Measurements from ENCODE around the gene INSIG2. TPM values are rescaled to one million over a fixed set of nuclear protein-coding genes. Genes with fewer than 3 reads are reported as not detected.

INSIG2 gene
- polyA plus RNA-seq, 1 donor (not counting 4 experiments of a cell fraction or from before 2014, with no cell fraction given): 28.6 TPM

DNA sequence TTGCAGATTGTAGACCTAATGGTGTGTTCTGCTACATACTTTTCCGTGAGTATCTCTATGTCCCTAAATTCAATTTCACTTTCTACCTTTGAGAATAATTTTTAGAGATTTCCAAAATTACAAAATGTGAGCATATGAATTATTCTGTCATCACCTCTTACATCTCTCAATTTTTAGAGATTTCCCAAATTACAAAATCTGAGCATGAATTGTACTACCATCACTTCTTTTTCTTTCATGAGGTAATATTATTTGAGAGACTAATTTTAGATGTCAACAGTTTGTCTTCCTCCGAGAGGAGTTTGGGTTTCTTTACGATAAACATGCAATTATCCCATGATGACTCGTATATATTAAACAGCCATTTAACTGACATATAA lies 32.1 kb downstream of the INSIG2 start:
- Histone ChIP-seq H3K9ac (ENCODE audit: control insufficient read depth, extremely low read depth, insufficient read depth, low read length) (no peak overlapping the region), H3K27me3 (ENCODE audit: control insufficient read depth, extremely low read depth, insufficient read depth, low read length) (no peaks in the 10 kb centered on the region), H3K4me2 (ENCODE audit: control insufficient read depth, extremely low read depth, insufficient read depth, low read depth, low read length) (no peak overlapping the region), H3K4me3 (ENCODE audit: control insufficient read depth in 2 of 3, extremely low read depth in 1 of 3, insufficient read depth in 2 of 3, low read depth in 1 of 3, low read length in 3 of 3) (no peak overlapping the region), H3K36me3 (ENCODE audit: control insufficient read depth in 2 of 2, extremely low read depth in 1 of 2, insufficient read depth in 2 of 2, low read length in 2 of 2) (no peaks in the 10 kb centered on the region), H4K20me1 (ENCODE audit: control insufficient read depth, extremely low read depth, insufficient read depth, low read length) (no peaks in the 10 kb centered on the region), H2AFZ (ENCODE audit: control insufficient read depth, low read length) (no peak overlapping the region), H3K4me1 (ENCODE audit: control insufficient read depth, extremely low read depth, insufficient read depth, low read length) (peaks cover 55% of the 10 kb centered on the region), H3K27ac (ENCODE audit: control insufficient read depth, insufficient read depth, low read length) (no peak overlapping the region), H3K9me1 (ENCODE audit: control insufficient read depth, extremely low read depth, insufficient read depth, low read length) (no peaks in the 10 kb centered on the region), H3K9me3 (ENCODE audit: control insufficient read depth, low read depth, low read length) (no peaks in the 10 kb centered on the region), H3K79me2 (ENCODE audit: control insufficient read depth, insufficient read depth, low read length) (no peaks in the 10 kb centered on the region)
- dilution Hi-C loops (cut with MboI; ENCODE audit: extremely low pct_ligation_motif_present, low sequenced_read_pairs): no loop called here
- TF ChIP-seq EZH2 (IDR thresholded peaks at IDR 0.05; ENCODE audit: low read length): no peak
- TF ChIP-seq CTCF (optimal IDR thresholded peaks at IDR 0.05 in 1 of 3, IDR thresholded peaks at IDR 0.05 in 1 of 3, conservative IDR thresholded peaks at IDR 0.05 in 1 of 3; ENCODE audit: extremely low read depth in 1 of 3, insufficient read depth in 2 of 3, low read length in 3 of 3): no peak
- no peak for DNase-seq (ENCODE audit: low read depth, low spot score)
- FAIRE-seq: no peak

GRCh38 chr2:118121101-118121500 lies 32.8 kb downstream of the INSIG2 start:
- FAIRE-seq: no peak
- no peak overlapping the region for H3K9ac ChIP-seq (ENCODE audit: control insufficient read depth, extremely low read depth, insufficient read depth, low read length)
- H3K4me3 ChIP-seq (ENCODE audit: control insufficient read depth in 2 of 3, extremely low read depth in 1 of 3, insufficient read depth in 2 of 3, low read depth in 1 of 3, low read length in 3 of 3): no peak overlapping the region
- no peak overlapping the region for H2AFZ ChIP-seq (ENCODE audit: control insufficient read depth, low read length)
- no peaks in the 10 kb centered on the region for H3K9me1 ChIP-seq (ENCODE audit: control insufficient read depth, extremely low read depth, insufficient read depth, low read length)
- H3K79me2 ChIP-seq (ENCODE audit: control insufficient read depth, insufficient read depth, low read length): no peaks in the 10 kb centered on the region
- no peaks in the 10 kb centered on the region for H4K20me1 ChIP-seq (ENCODE audit: control insufficient read depth, extremely low read depth, insufficient read depth, low read length)
- H3K9me3 ChIP-seq (ENCODE audit: control insufficient read depth, low read depth, low read length): no peaks in the 10 kb centered on the region
- dilution Hi-C loops (cut with MboI; ENCODE audit: extremely low pct_ligation_motif_present, low sequenced_read_pairs): no loop called here
- peaks cover 48% of the 10 kb centered on the region for H3K4me1 ChIP-seq (ENCODE audit: control insufficient read depth, extremely low read depth, insufficient read depth, low read length)
- H3K4me2 ChIP-seq (ENCODE audit: control insufficient read depth, extremely low read depth, insufficient read depth, low read depth, low read length): no peak overlapping the region
- DNase-seq (ENCODE audit: low read depth, low spot score): no peak
- no peaks in the 10 kb centered on the region for H3K27me3 ChIP-seq (ENCODE audit: control insufficient read depth, extremely low read depth, insufficient read depth, low read length)
- TF ChIP-seq EZH2 (IDR thresholded peaks at IDR 0.05; ENCODE audit: low read length): no peak
- TF ChIP-seq CTCF (optimal IDR thresholded peaks at IDR 0.05 in 1 of 3, IDR thresholded peaks at IDR 0.05 in 1 of 3, conservative IDR thresholded peaks at IDR 0.05 in 1 of 3; ENCODE audit: extremely low read depth in 1 of 3, insufficient read depth in 2 of 3, low read length in 3 of 3): no peak
- no peaks in the 10 kb centered on the region for H3K36me3 ChIP-seq (ENCODE audit: control insufficient read depth in 2 of 2, extremely low read depth in 1 of 2, insufficient read depth in 2 of 2, low read length in 2 of 2)
- H3K27ac ChIP-seq (ENCODE audit: control insufficient read depth, insufficient read depth, low read length): no peak overlapping the region
